Lower leg skin (tissue), 4 donors: ENCODE measurements around the gene STARD7. TPM values are rescaled to one million over a fixed set of nuclear protein-coding genes. Genes with fewer than 3 reads are reported as not detected.

Source experiments
- DNase-seq, 2 donors: peaks; one replicate each; pipeline ENCODE4 v3.0.0-alpha.2; 2019; ENCODE audit warnings: low spot score in 2 of 2
- H3K4me3 ChIP-seq: fragments of 200-600 bp; sonication (generic); 2 replicates; pipeline ENCODE4 v1.5.1; 2017; ENCODE audit warnings: mild to moderate bottlenecking, low read depth; ENCODE audit not compliant: poor library complexity, severe bottlenecking
- CTCF ChIP-seq, 3 donors: fragments of 450-650 bp; IDR thresholded peaks; one replicate each; pipeline ENCODE4 v1.5.1; 2016; ENCODE audit warnings: antibody characterized with exemption in 3 of 3, mild to moderate bottlenecking in 3 of 3, moderate library complexity in 2 of 3
- POLR2A ChIP-seq, 2 donors: fragments of 450-650 bp; IDR thresholded peaks; one replicate each; pipeline ENCODE4 v1.6.1; 2016 to 2017; ENCODE audit warnings: antibody characterized with exemption in 2 of 2, mild to moderate bottlenecking in 1 of 2, moderate library complexity in 1 of 2
- WGBS, 2 donors: methylation state at CpG; one replicate each; pipeline ENCODE4 v1.1.5; 2018; 5-methylcytosine and 5-hydroxymethylcytosine counted together
- intact Hi-C: fragments of 100-400 bp; cut with DNase I; formaldehyde crosslinking; loops from one replicate; pipeline ENCODE4 v1.15.0; 2023; ENCODE audit warnings: low total_unique reads
- total RNA-seq, 4 donors: library from RNA; depleted of rRNA; stranded (reverse); fragments of >200 nt; gene quantifications; one replicate each; pipeline ENCODE4 v1.1.0, GENCODE V29; 2016

The STARD7 gene
- total RNA-seq, 4 donors from 2014 or later = 52.5 to 101 (median 77.2) TPM

DNA sequence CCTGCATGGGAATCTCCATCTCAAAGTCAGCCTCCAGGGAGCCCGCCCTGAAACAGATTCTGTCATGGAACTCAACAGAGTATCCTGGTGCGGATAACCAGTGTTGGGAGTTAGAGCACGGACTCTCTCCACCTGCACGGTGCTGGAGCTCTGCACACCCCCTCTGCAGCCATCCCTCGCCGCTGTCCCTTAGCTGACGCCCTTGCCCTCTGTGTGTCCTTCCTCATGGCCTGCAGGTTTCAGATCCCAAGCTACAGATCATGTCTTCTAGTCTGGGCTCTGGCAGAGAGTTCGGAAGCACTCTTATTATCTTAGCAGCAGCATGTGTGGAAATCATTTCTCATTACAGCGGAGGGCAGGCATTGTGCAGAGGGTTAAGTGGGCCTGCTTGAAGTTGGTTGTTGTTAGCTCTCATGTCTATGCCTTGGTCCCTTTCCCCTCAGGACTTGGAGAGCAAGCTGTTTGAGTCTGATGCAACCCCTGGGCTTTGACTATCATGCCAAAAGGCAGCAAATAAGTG, 31.2 kb upstream of the STARD7 start:
- no peak for DNase-seq
- intact Hi-C loops = loop anchor here (5.0 kb wide), 1 partner anchor 1427 kb away; the partner anchor contains the start of gene C2orf92
- H3K4me3 ChIP-seq = no peak overlapping the region
- no peak for TF ChIP-seq CTCF (IDR thresholded peaks at IDR 0.05)
- no peak for TF ChIP-seq POLR2A (IDR thresholded peaks at IDR 0.05)
- 89 to 95% methylated on average over 9 of the region's 9 CpGs for WGBS, 2 donors

DNA sequence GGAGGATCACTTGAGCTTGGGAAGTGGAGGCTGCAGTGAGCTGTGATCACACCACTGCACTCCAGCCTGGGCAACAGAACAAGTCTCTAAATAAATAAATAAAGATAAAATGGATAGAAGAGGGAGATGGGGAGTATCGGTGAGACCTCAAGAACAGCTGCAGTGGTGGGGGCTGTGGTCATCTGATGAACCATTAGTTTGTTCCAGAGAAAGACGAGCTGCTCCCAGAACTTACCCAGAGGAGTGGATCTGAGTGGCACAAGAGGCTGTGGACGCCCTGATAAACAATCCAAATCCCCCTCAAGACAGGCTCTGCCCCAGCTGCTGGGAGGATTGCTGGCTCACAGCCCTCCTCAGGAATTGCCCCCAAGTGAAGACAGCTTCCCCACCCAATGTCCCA, 30.5 kb upstream of the STARD7 start:
- 85 to 91% methylated on average over 3 of the region's 3 CpGs for WGBS, 2 donors
- intact Hi-C loops = no loop called here
- H3K4me3 ChIP-seq = no peak overlapping the region
- TF ChIP-seq POLR2A (IDR thresholded peaks at IDR 0.05) (no peak), CTCF (IDR thresholded peaks at IDR 0.05) (no peak)
- DNase-seq = no peak

- no peak overlapping the region for H3K4me3 ChIP-seq
- intact Hi-C loops = no loop called here
- WGBS, 2 donors = 89 to 100% methylated on average over 3 of the region's 3 CpGs
- no peak for DNase-seq
- TF ChIP-seq POLR2A (IDR thresholded peaks at IDR 0.05) (no peak), CTCF (IDR thresholded peaks at IDR 0.05) (no peak)
These were observed 29.6 kb upstream of the STARD7 start for GRCh38 chr2:96238266-96238665.

GRCh38 chr2:96236882-96237281, 28.3 kb upstream of the STARD7 start:
- intact Hi-C loops = no loop called here
- H3K4me3 ChIP-seq = no peak overlapping the region
- TF ChIP-seq POLR2A (IDR thresholded peaks at IDR 0.05) (no peak), CTCF (IDR thresholded peaks at IDR 0.05) (no peak)
- DNase-seq = no peak
- WGBS, 2 donors = 100% methylated on average over 1 of the region's 1 CpG

GRCh38 chr2:96233880-96234316, 25.3 kb upstream of the STARD7 start:
- no peak overlapping the region for H3K4me3 ChIP-seq
- WGBS, 2 donors = 83 to 90% methylated on average over 4 of the region's 4 CpGs
- intact Hi-C loops = no loop called here
- no peak for TF ChIP-seq CTCF (IDR thresholded peaks at IDR 0.05)
- TF ChIP-seq POLR2A (IDR thresholded peaks at IDR 0.05) = no peak
- no peak for DNase-seq

DNA sequence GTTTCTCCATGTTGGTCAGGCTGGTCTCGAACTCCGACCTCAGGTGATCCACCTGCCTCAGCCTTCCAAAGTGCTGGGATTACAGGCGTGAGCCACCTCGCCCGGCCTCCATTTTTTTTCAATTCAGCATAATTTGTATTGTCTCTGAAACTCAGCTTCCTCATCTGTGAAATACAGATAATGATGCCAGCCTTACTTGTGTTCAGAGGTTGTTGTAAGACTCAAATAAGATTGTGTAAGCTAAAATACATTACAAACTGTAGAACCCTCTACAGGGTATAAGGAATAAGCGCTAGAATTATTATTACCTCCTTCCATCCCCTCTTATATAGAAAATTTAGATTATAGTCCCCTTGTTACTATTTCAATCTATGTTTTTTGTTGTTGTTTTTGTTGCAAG, 24.8 kb upstream of the STARD7 start:
- DNase-seq = no peak
- intact Hi-C loops = no loop called here
- no peak overlapping the region for H3K4me3 ChIP-seq
- TF ChIP-seq CTCF (IDR thresholded peaks at IDR 0.05) = no peak
- TF ChIP-seq POLR2A (IDR thresholded peaks at IDR 0.05) = no peak
- WGBS, 2 donors = 92% methylated on average over 6 of the region's 6 CpGs
